ELR (cell line): Measurements from ENCODE around the gene FABP2.
A peak's percentile ranks its signal among the peaks of the same experiment; 100 is the strongest.
"Not testable (repeated sequence)": the region's sequence is repeated elsewhere in the genome, so short reads cannot be mapped to it uniquely, and the experiment has no call there.

ENCODE experiments used
- DNase-seq: peaks from one replicate; pipeline ENCODE4 v3.0.0-alpha.2; 2015; ENCODE audit warnings: low read depth

Gene FABP2

GRCh38 chr4:119321921-119322687, at the start of gene FABP2:
Gene FABP2 (minus strand): TSS chr4:119322138. CDS start chr4:119322102, 36 bp downstream.
- DNase-seq = no peak

- DNase-seq = not testable (repeated sequence)
Observed at GRCh38 chr4:119370951-119371683, 49.2 kb upstream of the FABP2 start.

- DNase-seq = peak; percentile 21
Observed at GRCh38 chr4:119370392-119370791, 48.5 kb upstream of the FABP2 start.

- DNase-seq = not testable (repeated sequence)
Observed at GRCh38 chr4:119366802-119367201, 44.9 kb upstream of the FABP2 start.

- DNase-seq = not testable (repeated sequence)
Observed at GRCh38 chr4:119364203-119364602, 42.3 kb upstream of the FABP2 start.

GRCh38 chr4:119363372-119363771, 41.4 kb upstream of the FABP2 start:
- not testable (repeated sequence) for DNase-seq

GRCh38 chr4:119362413-119362812, 40.5 kb upstream of the FABP2 start:
- not testable (repeated sequence) for DNase-seq

GRCh38 chr4:119359873-119360272, 37.9 kb upstream of the FABP2 start:
- not testable (repeated sequence) for DNase-seq

- not testable (repeated sequence) for DNase-seq
Observed at GRCh38 chr4:119356796-119357195, 34.9 kb upstream of the FABP2 start.

- not testable (repeated sequence) for DNase-seq
Observed at GRCh38 chr4:119356041-119356440, 34.1 kb upstream of the FABP2 start.

- DNase-seq = not testable (repeated sequence)
Observed at GRCh38 chr4:119353364-119353763, 31.4 kb upstream of the FABP2 start.

GRCh38 chr4:119348169-119348568, 26.2 kb upstream of the FABP2 start:
- DNase-seq = not testable (repeated sequence)

- not testable (repeated sequence) for DNase-seq
Observed at GRCh38 chr4:119343293-119343692, 21.4 kb upstream of the FABP2 start.

GRCh38 chr4:119339895-119340294, 18.0 kb upstream of the FABP2 start:
- DNase-seq = not testable (repeated sequence)

- no peak for DNase-seq
Observed at GRCh38 chr4:119337010-119337409, 15.1 kb upstream of the FABP2 start.

GRCh38 chr4:119336332-119336979, 14.5 kb upstream of the FABP2 start:
- not testable (repeated sequence) for DNase-seq

GRCh38 chr4:119329835-119330620, 8.1 kb upstream of the FABP2 start:
- no peak for DNase-seq

- DNase-seq = no peak
Observed at GRCh38 chr4:119328695-119329094, 6.8 kb upstream of the FABP2 start.

GRCh38 chr4:119317990-119318389, 3.9 kb downstream of the FABP2 start:
- DNase-seq = no peak

- no peak for DNase-seq
Observed at GRCh38 chr4:119315036-119315435, 6.9 kb downstream of the FABP2 start.

- peak; percentile 65 for DNase-seq
Observed at GRCh38 chr4:119314356-119314755, 7.6 kb downstream of the FABP2 start.

GRCh38 chr4:119313237-119313636, 8.7 kb downstream of the FABP2 start:
- no peak for DNase-seq
